ENCODE measurements around the gene CLPTM1L. TPM values are rescaled to one million over a fixed set of nuclear protein-coding genes. Genes with fewer than 3 reads are reported as not detected.

Gene CLPTM1L
- polyA plus RNA-seq, 3 donors, result 14.1 to 76.2 (median 35.0) TPM

GRCh38 chr5:1277781-1278180, 67.1 kb downstream of the CLPTM1L start:
- Histone ChIP-seq H3K79me2 (ENCODE audit: insufficient read depth, low read length) (no peaks in the 10 kb centered on the region), H3K9me3 (replicated peaks in 1 of 2; ENCODE audit: control insufficient read depth in 1 of 2, insufficient read depth in 1 of 2, low read length in 2 of 2) (peaks cover 31 to 74% of the 10 kb centered on the region in 2 donors), H3K36me3 (replicated peaks in 1 of 2; ENCODE audit: control insufficient read depth in 1 of 2, insufficient read depth in 2 of 2, low read length in 2 of 2) (no peaks in the 10 kb centered on the region), H3K4me3 (replicated peaks in 1 of 3; ENCODE audit: low read depth in 2 of 3, low read length in 3 of 3) (no peak overlapping the region), H3K27me3 (ENCODE audit: control insufficient read depth in 2 of 2, insufficient read depth in 2 of 2, low read length in 2 of 2) (no peaks in the 10 kb centered on the region), H4K20me1 (ENCODE audit: insufficient read depth, low read length) (no peaks in the 10 kb centered on the region), H3K27ac (ENCODE audit: low read depth in 1 of 2, low read length in 2 of 2) (no peak overlapping the region), H3K9ac (ENCODE audit: insufficient read depth, low read length, poor library complexity, severe bottlenecking) (no peak overlapping the region), H3K4me2 (replicated peaks; ENCODE audit: extremely low read depth, low read length, poor library complexity, severe bottlenecking) (no peak overlapping the region), H2AFZ (ENCODE audit: insufficient read depth, low read depth, low read length, poor library complexity, severe bottlenecking) (no peak overlapping the region), H3K4me1 (ENCODE audit: control insufficient read depth in 1 of 2, insufficient read depth in 2 of 2, low read length in 2 of 2) (no peaks in the 10 kb centered on the region)
- Mint-ChIP-seq H3K4me3 (no peak overlapping the region), H3K4me1 (no peaks in the 10 kb centered on the region), H3K9me3 (peaks cover 33 to 68% (median 53%) of the 10 kb centered on the region in 7 donors), H3K36me3 (no peaks in the 10 kb centered on the region), H3K27ac (no peak overlapping the region), H3K27me3 (ENCODE audit: low read depth in 3 of 3) (peaks cover 0 to 4% (median 2%) of the 10 kb centered on the region in 3 donors)
- no peak for TF ChIP-seq CTCF (IDR thresholded peaks at IDR 0.05)
- intact Hi-C loops (cut with micrococcal nuclease), result no loop called here
- 100% methylated on average over 1 of the region's 10 CpGs for WGBS (ENCODE audit: insufficient coverage)
- no peak for DNase-seq

GRCh38 chr5:1277331-1277730, 67.6 kb downstream of the CLPTM1L start:
- no peak overlapping the region for H3K4me2 ChIP-seq (replicated peaks; ENCODE audit: extremely low read depth, low read length, poor library complexity, severe bottlenecking)
- Mint-ChIP-seq H3K27me3 (ENCODE audit: low read depth in 3 of 3) (peaks cover 0 to 4% (median 2%) of the 10 kb centered on the region in 3 donors), H3K4me1 (no peaks in the 10 kb centered on the region), H3K4me3 (no peak overlapping the region), H3K36me3 (no peaks in the 10 kb centered on the region), H3K9me3 (peaks cover 34 to 69% (median 53%) of the 10 kb centered on the region in 7 donors), H3K27ac (no peak overlapping the region)
- H4K20me1 ChIP-seq (ENCODE audit: insufficient read depth, low read length), result no peaks in the 10 kb centered on the region
- H3K79me2 ChIP-seq (ENCODE audit: insufficient read depth, low read length), result no peaks in the 10 kb centered on the region
- no peaks in the 10 kb centered on the region for H3K27me3 ChIP-seq (ENCODE audit: control insufficient read depth in 2 of 2, insufficient read depth in 2 of 2, low read length in 2 of 2)
- H3K9ac ChIP-seq (ENCODE audit: insufficient read depth, low read length, poor library complexity, severe bottlenecking), result no peak overlapping the region
- intact Hi-C loops (cut with micrococcal nuclease), result no loop called here
- no peak overlapping the region for H2AFZ ChIP-seq (ENCODE audit: insufficient read depth, low read depth, low read length, poor library complexity, severe bottlenecking)
- no peak overlapping the region for H3K27ac ChIP-seq (ENCODE audit: low read depth in 1 of 2, low read length in 2 of 2)
- whole genome bisulfite sequencing (ENCODE audit: insufficient coverage), result 87% methylated on average over 9 of the region's 21 CpGs
- no peaks in the 10 kb centered on the region for H3K36me3 ChIP-seq (replicated peaks in 1 of 2; ENCODE audit: control insufficient read depth in 1 of 2, insufficient read depth in 2 of 2, low read length in 2 of 2)
- TF ChIP-seq CTCF (IDR thresholded peaks at IDR 0.05), result no peak
- DNase-seq, result no peak
- H3K4me3 ChIP-seq (replicated peaks in 1 of 3; ENCODE audit: low read depth in 2 of 3, low read length in 3 of 3), result no peak overlapping the region
- H3K9me3 ChIP-seq (replicated peaks in 1 of 2; ENCODE audit: control insufficient read depth in 1 of 2, insufficient read depth in 1 of 2, low read length in 2 of 2), result peaks cover 31 to 74% of the 10 kb centered on the region in 2 donors
- H3K4me1 ChIP-seq (ENCODE audit: control insufficient read depth in 1 of 2, insufficient read depth in 2 of 2, low read length in 2 of 2), result no peaks in the 10 kb centered on the region
